ENCODE measurements around the gene BCL2L15. TPM values are rescaled to one million over a fixed set of nuclear protein-coding genes. Genes with fewer than 3 reads are reported as not detected.

Gene BCL2L15
- total RNA-seq, 1 donor from 2014 or later, result 1.8 TPM

DNA sequence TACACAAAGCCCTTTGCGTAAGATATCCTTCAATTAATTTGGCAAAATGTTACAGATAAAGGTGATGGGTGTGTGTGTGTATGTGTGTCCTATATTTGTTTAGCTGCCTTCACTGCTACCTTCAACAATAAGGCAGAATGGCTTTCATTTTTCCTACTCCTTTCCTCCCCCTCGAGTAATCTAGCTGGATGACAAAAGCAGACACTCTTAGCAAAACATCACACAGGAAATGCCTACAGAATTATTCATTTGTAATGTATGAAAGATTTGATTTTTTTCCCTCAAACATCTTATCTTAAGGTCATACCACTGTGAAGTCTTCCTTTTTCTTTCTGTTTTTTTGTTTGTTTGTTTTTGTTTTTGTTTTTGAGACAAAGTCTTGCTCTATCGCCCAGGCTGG lies 26.5 kb downstream of the BCL2L15 start:
- peaks cover 7% of the 10 kb centered on the region for H3K27me3 Mint-ChIP-seq (ENCODE audit: unreplicated experiment)
- TF ChIP-seq CTCF (IDR thresholded peaks at IDR 0.05; ENCODE audit: partially characterized antibody, unreplicated experiment), result no peak
- H3K9me3 Mint-ChIP-seq (ENCODE audit: unreplicated experiment), result no peaks in the 10 kb centered on the region
- DNase-seq, result no peak
- H3K4me1 Mint-ChIP-seq (ENCODE audit: low read depth, unreplicated experiment), result no peaks in the 10 kb centered on the region
- no peak overlapping the region for H3K27ac Mint-ChIP-seq (ENCODE audit: unreplicated experiment)
- H3K4me3 Mint-ChIP-seq (ENCODE audit: unreplicated experiment), result no peak overlapping the region
- no peaks in the 10 kb centered on the region for H3K36me3 Mint-ChIP-seq (ENCODE audit: unreplicated experiment)

GRCh38 chr1:113859478-113860175 lies 27.8 kb downstream of the BCL2L15 start:
- no peaks in the 10 kb centered on the region for H3K36me3 Mint-ChIP-seq (ENCODE audit: unreplicated experiment)
- no peak for DNase-seq
- H3K27ac Mint-ChIP-seq (ENCODE audit: unreplicated experiment), result no peak overlapping the region
- no peak for TF ChIP-seq CTCF (IDR thresholded peaks at IDR 0.05; ENCODE audit: partially characterized antibody, unreplicated experiment)
- H3K27me3 Mint-ChIP-seq (ENCODE audit: unreplicated experiment), result peaks cover 7% of the 10 kb centered on the region
- no peak overlapping the region for H3K4me3 Mint-ChIP-seq (ENCODE audit: unreplicated experiment)
- no peaks in the 10 kb centered on the region for H3K9me3 Mint-ChIP-seq (ENCODE audit: unreplicated experiment)
- H3K4me1 Mint-ChIP-seq (ENCODE audit: low read depth, unreplicated experiment), result no peaks in the 10 kb centered on the region

GRCh38 chr1:113858982-113859381 lies 28.4 kb downstream of the BCL2L15 start:
- Mint-ChIP-seq H3K9me3 (ENCODE audit: unreplicated experiment) (no peaks in the 10 kb centered on the region), H3K27me3 (ENCODE audit: unreplicated experiment) (peaks cover 7% of the 10 kb centered on the region), H3K4me1 (ENCODE audit: low read depth, unreplicated experiment) (no peaks in the 10 kb centered on the region), H3K4me3 (ENCODE audit: unreplicated experiment) (no peak overlapping the region), H3K27ac (ENCODE audit: unreplicated experiment) (no peak overlapping the region), H3K36me3 (ENCODE audit: unreplicated experiment) (no peaks in the 10 kb centered on the region)
- no peak for TF ChIP-seq CTCF (IDR thresholded peaks at IDR 0.05; ENCODE audit: partially characterized antibody, unreplicated experiment)
- DNase-seq, result no peak

DNA sequence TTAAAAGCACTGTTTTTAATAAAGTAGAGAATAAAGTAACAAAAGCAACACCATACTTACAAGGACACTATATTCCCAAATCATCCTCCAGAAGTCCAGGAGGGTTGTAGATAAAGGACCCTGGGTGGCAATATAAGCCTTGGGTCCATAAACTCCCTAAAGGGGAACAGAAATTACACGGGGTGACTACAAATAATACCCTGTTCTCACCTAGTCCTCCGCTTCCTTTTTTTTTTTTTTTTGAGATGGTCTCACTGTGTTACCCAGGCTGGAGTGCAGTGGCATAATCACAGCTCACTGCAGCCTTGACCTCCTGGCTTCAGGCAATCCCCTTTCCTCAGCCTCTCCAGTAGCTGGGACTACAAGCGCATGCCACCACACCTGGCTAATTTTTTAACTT lies 29.0 kb downstream of the BCL2L15 start:
- no peak for DNase-seq
- Mint-ChIP-seq H3K4me3 (ENCODE audit: unreplicated experiment) (no peak overlapping the region), H3K4me1 (ENCODE audit: low read depth, unreplicated experiment) (no peaks in the 10 kb centered on the region), H3K27ac (ENCODE audit: unreplicated experiment) (no peak overlapping the region), H3K36me3 (ENCODE audit: unreplicated experiment) (no peaks in the 10 kb centered on the region), H3K27me3 (ENCODE audit: unreplicated experiment) (peaks cover 7% of the 10 kb centered on the region), H3K9me3 (ENCODE audit: unreplicated experiment) (no peaks in the 10 kb centered on the region)
- no peak for TF ChIP-seq CTCF (IDR thresholded peaks at IDR 0.05; ENCODE audit: partially characterized antibody, unreplicated experiment)

DNA sequence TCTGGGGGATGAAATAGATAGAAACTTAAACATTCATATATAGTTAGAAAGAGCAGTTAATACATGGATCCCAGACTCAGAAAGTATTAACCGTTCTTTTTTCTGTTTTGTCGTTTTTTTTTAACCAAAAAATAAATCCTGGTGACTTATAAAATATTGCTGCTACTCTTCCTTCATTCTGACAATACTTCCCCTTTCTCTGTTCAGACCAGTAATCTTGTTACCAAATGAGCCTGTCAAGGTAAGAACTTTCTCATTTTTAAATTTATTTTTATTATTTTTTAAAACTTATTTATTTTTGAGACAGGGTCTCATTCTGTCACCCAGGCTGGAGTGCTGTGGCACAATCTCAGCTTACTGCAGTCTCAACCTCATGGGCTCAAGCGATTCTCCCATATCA lies 29.6 kb downstream of the BCL2L15 start:
- peaks cover 7% of the 10 kb centered on the region for H3K27me3 Mint-ChIP-seq (ENCODE audit: unreplicated experiment)
- H3K36me3 Mint-ChIP-seq (ENCODE audit: unreplicated experiment), result no peaks in the 10 kb centered on the region
- TF ChIP-seq CTCF (IDR thresholded peaks at IDR 0.05; ENCODE audit: partially characterized antibody, unreplicated experiment), result no peak
- H3K4me1 Mint-ChIP-seq (ENCODE audit: low read depth, unreplicated experiment), result no peaks in the 10 kb centered on the region
- H3K4me3 Mint-ChIP-seq (ENCODE audit: unreplicated experiment), result no peak overlapping the region
- DNase-seq, result no peak
- no peaks in the 10 kb centered on the region for H3K9me3 Mint-ChIP-seq (ENCODE audit: unreplicated experiment)
- no peak overlapping the region for H3K27ac Mint-ChIP-seq (ENCODE audit: unreplicated experiment)
